OCI-LY1 (cell line): ENCODE results near the gene VWCE.

Source experiments
- EZH2 ChIP-seq: fragments of 200-600 bp; sonication (generic), shearing (Covaris generic); IDR thresholded peaks from 2 replicates; pipeline ENCODE4 v1.8.0; 2017; ENCODE audit warnings: borderline replicate concordance, mixed run types, mild to moderate bottlenecking, antibody characterized with exemption, low read length, moderate library complexity, mixed read lengths
- TF ChIP-seq, protein P1 (sequence below): fragments of 200-600 bp; sonication (generic), shearing (Covaris generic); IDR thresholded peaks from 2 replicates; pipeline ENCODE4 v1.5.1; 2017; ENCODE audit warnings: mild to moderate bottlenecking, antibody characterized with exemption, low read length, moderate library complexity, mixed read lengths

DNA sequence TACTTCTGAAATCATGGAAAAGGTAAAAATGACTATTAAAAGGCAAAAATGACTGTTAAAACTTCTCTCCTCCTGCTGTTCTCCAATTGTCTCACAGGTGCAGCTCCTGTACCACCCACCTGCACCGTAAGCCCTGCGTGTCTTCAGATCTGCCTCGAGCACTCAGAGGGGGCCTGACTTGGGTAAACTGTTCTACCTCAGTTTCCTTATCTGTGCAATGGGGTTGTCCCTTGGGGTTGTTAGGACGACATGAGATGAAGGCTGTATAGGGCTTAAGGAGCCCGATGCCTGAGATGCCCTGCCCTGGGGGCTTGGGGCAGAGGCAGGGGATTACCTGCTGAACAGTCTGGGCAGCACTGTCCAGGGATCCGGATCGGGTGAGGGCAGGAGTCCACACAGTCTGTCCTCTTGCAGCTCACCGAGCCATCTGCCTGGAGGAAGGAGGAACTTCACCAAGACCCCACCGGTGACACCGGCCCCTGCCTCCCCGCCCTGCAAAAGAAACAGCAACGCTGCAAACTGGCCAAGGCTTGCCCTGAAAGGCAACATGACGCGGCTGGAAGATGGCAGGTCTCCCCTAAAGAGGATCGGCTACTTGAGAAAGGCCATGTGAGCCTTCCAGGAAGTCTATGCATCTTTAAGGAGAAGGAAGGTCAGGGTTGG, 26.4 kb downstream of the VWCE start:
- TF ChIP-seq, protein P1, sequence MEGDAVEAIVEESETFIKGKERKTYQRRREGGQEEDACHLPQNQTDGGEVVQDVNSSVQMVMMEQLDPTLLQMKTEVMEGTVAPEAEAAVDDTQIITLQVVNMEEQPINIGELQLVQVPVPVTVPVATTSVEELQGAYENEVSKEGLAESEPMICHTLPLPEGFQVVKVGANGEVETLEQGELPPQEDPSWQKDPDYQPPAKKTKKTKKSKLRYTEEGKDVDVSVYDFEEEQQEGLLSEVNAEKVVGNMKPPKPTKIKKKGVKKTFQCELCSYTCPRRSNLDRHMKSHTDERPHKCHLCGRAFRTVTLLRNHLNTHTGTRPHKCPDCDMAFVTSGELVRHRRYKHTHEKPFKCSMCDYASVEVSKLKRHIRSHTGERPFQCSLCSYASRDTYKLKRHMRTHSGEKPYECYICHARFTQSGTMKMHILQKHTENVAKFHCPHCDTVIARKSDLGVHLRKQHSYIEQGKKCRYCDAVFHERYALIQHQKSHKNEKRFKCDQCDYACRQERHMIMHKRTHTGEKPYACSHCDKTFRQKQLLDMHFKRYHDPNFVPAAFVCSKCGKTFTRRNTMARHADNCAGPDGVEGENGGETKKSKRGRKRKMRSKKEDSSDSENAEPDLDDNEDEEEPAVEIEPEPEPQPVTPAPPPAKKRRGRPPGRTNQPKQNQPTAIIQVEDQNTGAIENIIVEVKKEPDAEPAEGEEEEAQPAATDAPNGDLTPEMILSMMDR = no peak
- TF ChIP-seq EZH2 = no peak
